ENCODE measurements around the gene STK35.

STK35 gene

GRCh38 chr20:2109425-2110210 lies 8.0 kb downstream of the STK35 start:
- DNase-seq (ENCODE audit: extremely low spot score): no peak
- CTCF ChIA-PET: interaction anchor here (0.6 kb wide), 1 partner anchor 17 kb away, joined by 3 read pairs; no protein-coding TSS in a partner anchor
- TF ChIP-seq BHLHE40 (IDR thresholded peaks at IDR 0.05; ENCODE audit: borderline replicate concordance) (no peak), TARDBP (IDR thresholded peaks at IDR 0.05) (no peak), NFRKB (IDR thresholded peaks at IDR 0.05) (no peak), HDGF (IDR thresholded peaks at IDR 0.05; ENCODE audit: borderline replicate concordance) (no peak), SUZ12 (IDR thresholded peaks at IDR 0.05) (no peak), CTBP1 (IDR thresholded peaks at IDR 0.05; ENCODE audit: borderline replicate concordance) (no peak), FOXM1 (IDR thresholded peaks at IDR 0.05; ENCODE audit: borderline replicate concordance) (no peak), FOXA1 (IDR thresholded peaks at IDR 0.05) (no peak), L3MBTL2 (conservative IDR thresholded peaks at IDR 0.05) (no peak), ELF4 (IDR thresholded peaks at IDR 0.05) (no peak), FOXK2 (IDR thresholded peaks at IDR 0.05) (no peak), SP1 (IDR thresholded peaks at IDR 0.05) (no peak), ARNT (IDR thresholded peaks at IDR 0.05) (no peak), PKNOX1 (IDR thresholded peaks at IDR 0.05) (no peak)
- POLR2A ChIA-PET: no interaction called here

GRCh38 chr20:2112910-2113309 lies 11.3 kb downstream of the STK35 start:
- no peak for TF ChIP-seq ZNF384 (IDR thresholded peaks at IDR 0.05)
- TF ChIP-seq SUZ12 (IDR thresholded peaks at IDR 0.05): no peak
- TF ChIP-seq FOXK2 (IDR thresholded peaks at IDR 0.05): no peak
- no peak for TF ChIP-seq ARNT (IDR thresholded peaks at IDR 0.05)
- TF ChIP-seq HDGF (IDR thresholded peaks at IDR 0.05; ENCODE audit: borderline replicate concordance): no peak
- TF ChIP-seq LEF1 (IDR thresholded peaks at IDR 0.05; ENCODE audit: borderline replicate concordance): no peak
- TF ChIP-seq SP1 (IDR thresholded peaks at IDR 0.05): no peak
- TF ChIP-seq NFRKB (IDR thresholded peaks at IDR 0.05): no peak
- TF ChIP-seq FOXM1 (IDR thresholded peaks at IDR 0.05; ENCODE audit: borderline replicate concordance): no peak
- TF ChIP-seq BHLHE40 (IDR thresholded peaks at IDR 0.05; ENCODE audit: borderline replicate concordance): no peak
- no peak for TF ChIP-seq ELF4 (IDR thresholded peaks at IDR 0.05)
- no peak for TF ChIP-seq TARDBP (IDR thresholded peaks at IDR 0.05)
- no peak for TF ChIP-seq PKNOX1 (IDR thresholded peaks at IDR 0.05)
- DNase-seq (ENCODE audit: extremely low spot score): no peak
- POLR2A ChIA-PET: interaction anchor here (0.8 to 1.8 kb wide), 2 partner anchors 10 kb away, joined by 3 to 9 read pairs; no protein-coding TSS in a partner anchor
- CTCF ChIA-PET: no interaction called here

- CTCF ChIA-PET: no interaction called here
- DNase-seq (ENCODE audit: extremely low spot score): no peak
- TF ChIP-seq PKNOX1 (IDR thresholded peaks at IDR 0.05) (no peak), ARNT (IDR thresholded peaks at IDR 0.05) (no peak), HDGF (IDR thresholded peaks at IDR 0.05; ENCODE audit: borderline replicate concordance) (no peak), BHLHE40 (IDR thresholded peaks at IDR 0.05; ENCODE audit: borderline replicate concordance) (no peak), SP1 (IDR thresholded peaks at IDR 0.05) (no peak), LEF1 (IDR thresholded peaks at IDR 0.05; ENCODE audit: borderline replicate concordance) (no peak), FOXK2 (IDR thresholded peaks at IDR 0.05) (no peak), TARDBP (IDR thresholded peaks at IDR 0.05) (no peak), NFRKB (IDR thresholded peaks at IDR 0.05) (no peak), FOXA1 (IDR thresholded peaks at IDR 0.05) (no peak), ZNF384 (IDR thresholded peaks at IDR 0.05) (no peak), CTBP1 (IDR thresholded peaks at IDR 0.05; ENCODE audit: borderline replicate concordance) (no peak), FOXM1 (IDR thresholded peaks at IDR 0.05; ENCODE audit: borderline replicate concordance) (no peak), ELF4 (IDR thresholded peaks at IDR 0.05) (no peak), L3MBTL2 (conservative IDR thresholded peaks at IDR 0.05) (no peak), SUZ12 (IDR thresholded peaks at IDR 0.05) (no peak)
- POLR2A ChIA-PET: interaction anchor here (1.6 kb wide), 1 partner anchor 12 kb away, joined by 4 read pairs; no protein-coding TSS in a partner anchor
These were observed 12.7 kb downstream of the STK35 start for GRCh38 chr20:2114127-2114959.

- TF ChIP-seq SUZ12 (IDR thresholded peaks at IDR 0.05): no peak
- no peak for TF ChIP-seq ELF4 (IDR thresholded peaks at IDR 0.05)
- TF ChIP-seq CTBP1 (IDR thresholded peaks at IDR 0.05; ENCODE audit: borderline replicate concordance): no peak
- no peak for TF ChIP-seq FOXA1 (IDR thresholded peaks at IDR 0.05)
- TF ChIP-seq LEF1 (IDR thresholded peaks at IDR 0.05; ENCODE audit: borderline replicate concordance): no peak
- no peak for TF ChIP-seq L3MBTL2 (conservative IDR thresholded peaks at IDR 0.05)
- no peak for TF ChIP-seq SP1 (IDR thresholded peaks at IDR 0.05)
- no peak for TF ChIP-seq ZNF384 (IDR thresholded peaks at IDR 0.05)
- no peak for TF ChIP-seq HDGF (IDR thresholded peaks at IDR 0.05; ENCODE audit: borderline replicate concordance)
- no peak for TF ChIP-seq BHLHE40 (IDR thresholded peaks at IDR 0.05; ENCODE audit: borderline replicate concordance)
- TF ChIP-seq TARDBP (IDR thresholded peaks at IDR 0.05): no peak
- ChIA-PET POLR2A (interaction anchor here (1.6 kb wide), 1 partner anchor 13 kb away, joined by 4 read pairs; no protein-coding TSS in a partner anchor), CTCF (no interaction called here)
- no peak for DNase-seq (ENCODE audit: extremely low spot score)
These were observed 13.5 kb downstream of the STK35 start for GRCh38 chr20:2114990-2115681.

Data from HEK293T (cell line).